Measurements from ENCODE around the gene PFKFB2.

PFKFB2 gene

GRCh38 chr1:207069858-207070506 is 16.9 kb downstream of the PFKFB2 start:
- DNase-seq, result no peak

GRCh38 chr1:207070811-207071210 is 17.7 kb downstream of the PFKFB2 start:
- DNase-seq, result no peak

DNA sequence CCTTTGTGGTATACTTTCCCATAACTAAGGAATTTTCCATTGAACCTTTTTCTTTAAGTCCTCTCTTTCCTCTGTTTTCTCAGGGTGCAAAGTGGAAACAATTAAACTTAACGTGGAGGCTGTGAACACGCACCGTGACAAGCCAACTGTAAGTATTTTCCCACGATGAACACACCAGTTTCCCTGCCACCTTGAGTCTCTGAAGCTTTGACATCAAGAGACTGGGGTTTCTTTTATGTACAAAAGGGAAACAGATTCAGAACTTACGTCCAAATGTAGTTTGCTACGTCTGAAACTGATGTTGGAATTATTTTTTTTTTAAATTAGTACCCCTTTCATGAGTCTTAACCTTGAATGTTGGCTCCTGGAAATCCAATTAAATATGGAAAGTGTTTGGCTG is 18.4 kb downstream of the PFKFB2 start:
- DNase-seq, result no peak

- no peak for DNase-seq
Observed at GRCh38 chr1:207072233-207072632, 19.2 kb downstream of the PFKFB2 start.

GRCh38 chr1:207073906-207074820 is 21.1 kb downstream of the PFKFB2 start:
- DNase-seq, result no peak

GRCh38 chr1:207076181-207076955 is 23.3 kb downstream of the PFKFB2 start:
- DNase-seq, result no peak

GRCh38 chr1:207077012-207077411 is 23.9 kb downstream of the PFKFB2 start:
- DNase-seq, result no peak

- DNase-seq, result peak; percentile 73
Observed at GRCh38 chr1:207077470-207078377, 24.6 kb downstream of the PFKFB2 start.

- no peak for DNase-seq
Observed at GRCh38 chr1:207078578-207079132, 25.6 kb downstream of the PFKFB2 start.

- DNase-seq, result no peak
Observed at GRCh38 chr1:207079706-207080241, 26.7 kb downstream of the PFKFB2 start.

GRCh38 chr1:207081088-207081487 is 28.0 kb downstream of the PFKFB2 start:
- no peak for DNase-seq

DNA sequence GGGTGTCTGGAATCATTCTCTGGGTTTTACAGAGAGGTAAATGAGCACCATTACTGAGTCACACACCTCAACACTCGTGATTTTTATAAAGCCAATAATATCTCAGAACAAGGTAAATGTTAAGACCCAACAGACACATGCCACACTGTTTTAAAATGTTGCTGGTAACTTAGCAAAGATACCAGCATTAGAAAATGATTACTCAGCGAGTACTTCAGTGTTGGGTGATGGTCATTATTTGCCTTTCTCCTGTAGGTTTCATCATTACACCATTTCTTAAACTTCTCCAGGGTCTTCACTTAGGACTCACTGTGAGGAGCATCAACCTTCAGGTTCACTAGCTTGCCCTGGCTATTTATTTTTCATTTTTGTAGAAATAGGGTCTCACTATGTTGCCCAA is 28.7 kb downstream of the PFKFB2 start:
- DNase-seq, result no peak

DNA sequence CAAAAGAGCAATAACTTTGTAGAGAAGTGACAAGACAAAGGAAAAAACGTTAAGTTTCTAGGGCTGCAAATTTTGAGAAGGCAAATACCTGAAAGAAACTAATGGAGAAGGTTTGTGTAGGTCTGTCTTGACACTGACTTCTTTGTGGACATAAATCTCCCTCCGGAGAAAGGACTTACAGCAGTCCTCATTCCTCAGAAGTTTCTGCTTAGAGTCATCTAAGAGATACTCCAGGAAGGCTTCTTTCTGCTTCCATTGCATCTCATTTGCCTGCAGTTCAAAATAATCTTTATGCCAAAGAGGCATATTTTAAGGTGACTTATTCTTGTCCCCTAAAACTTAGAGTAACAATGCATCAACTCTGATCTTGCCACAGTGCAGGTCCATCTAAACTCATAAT is 31.2 kb downstream of the PFKFB2 start:
- no peak for DNase-seq

- peak; percentile 60 for DNase-seq
Observed at GRCh38 chr1:207084701-207085180, 31.7 kb downstream of the PFKFB2 start.

DNA sequence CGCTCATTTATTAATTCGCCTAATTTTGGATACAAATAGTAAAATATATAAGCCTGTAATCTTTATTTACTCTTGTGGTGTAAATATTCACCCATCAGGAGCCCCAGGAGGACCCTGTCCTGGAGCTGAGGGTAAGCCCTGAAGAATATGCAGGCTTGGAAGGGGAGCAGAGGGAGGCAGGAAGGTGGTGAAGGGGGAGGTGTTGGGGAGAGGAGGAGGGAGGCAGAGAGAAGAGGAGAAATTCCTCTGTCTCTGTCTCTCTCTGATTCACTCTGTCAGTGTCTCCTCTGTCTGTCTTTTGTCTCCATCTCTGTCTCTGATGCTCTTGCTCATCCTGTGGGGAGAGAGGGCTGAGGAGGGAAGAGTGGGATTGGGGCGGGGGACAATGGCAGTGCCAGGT is 32.8 kb downstream of the PFKFB2 start:
- DNase-seq, result no peak

GRCh38 chr1:207088161-207088560 is 35.1 kb downstream of the PFKFB2 start:
- DNase-seq, result no peak

GRCh38 chr1:207088701-207089626 is 35.9 kb downstream of the PFKFB2 start, which contains the start of gene C4BPB:
Gene C4BPB, plus strand, starts transcription at chr1:207088860. Its CDS starts 672 bp downstream, at chr1:207089532.
- DNase-seq, result no peak

DNA sequence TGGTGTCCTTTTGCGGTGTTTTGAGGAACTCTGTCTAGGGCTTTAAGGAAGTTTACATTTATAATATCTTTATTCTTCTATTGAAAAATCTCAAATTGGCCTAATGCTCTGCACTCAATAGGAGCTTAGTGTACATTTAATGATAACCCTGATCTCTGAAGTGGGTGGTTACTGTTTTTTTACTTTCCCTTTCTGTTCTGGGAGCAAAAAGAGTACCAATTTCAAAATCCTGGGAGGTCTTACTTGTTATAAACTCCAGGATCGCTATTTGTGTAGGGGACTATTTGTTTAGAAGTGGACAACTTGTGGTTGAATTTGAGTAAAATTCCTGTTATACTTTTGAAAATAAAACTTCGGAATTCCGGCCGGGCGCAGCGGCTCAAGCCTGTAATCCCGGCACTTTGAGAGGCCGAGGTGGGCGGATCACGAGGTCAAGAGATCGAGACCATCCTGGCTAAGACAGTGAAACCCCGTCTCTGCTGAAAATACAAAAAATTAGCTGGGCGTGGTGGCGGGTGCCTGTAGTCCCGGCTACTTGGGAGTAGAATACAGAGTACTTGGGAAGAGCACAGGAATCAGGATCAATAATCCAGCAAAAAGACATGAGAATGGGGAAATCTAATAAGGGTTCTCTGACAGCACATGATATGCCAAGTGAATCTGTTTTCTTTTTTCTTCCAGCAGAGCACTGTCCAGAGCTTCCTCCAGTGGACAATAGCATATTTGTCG is 36.7 kb downstream of the PFKFB2 start:
- no peak for DNase-seq

DNA sequence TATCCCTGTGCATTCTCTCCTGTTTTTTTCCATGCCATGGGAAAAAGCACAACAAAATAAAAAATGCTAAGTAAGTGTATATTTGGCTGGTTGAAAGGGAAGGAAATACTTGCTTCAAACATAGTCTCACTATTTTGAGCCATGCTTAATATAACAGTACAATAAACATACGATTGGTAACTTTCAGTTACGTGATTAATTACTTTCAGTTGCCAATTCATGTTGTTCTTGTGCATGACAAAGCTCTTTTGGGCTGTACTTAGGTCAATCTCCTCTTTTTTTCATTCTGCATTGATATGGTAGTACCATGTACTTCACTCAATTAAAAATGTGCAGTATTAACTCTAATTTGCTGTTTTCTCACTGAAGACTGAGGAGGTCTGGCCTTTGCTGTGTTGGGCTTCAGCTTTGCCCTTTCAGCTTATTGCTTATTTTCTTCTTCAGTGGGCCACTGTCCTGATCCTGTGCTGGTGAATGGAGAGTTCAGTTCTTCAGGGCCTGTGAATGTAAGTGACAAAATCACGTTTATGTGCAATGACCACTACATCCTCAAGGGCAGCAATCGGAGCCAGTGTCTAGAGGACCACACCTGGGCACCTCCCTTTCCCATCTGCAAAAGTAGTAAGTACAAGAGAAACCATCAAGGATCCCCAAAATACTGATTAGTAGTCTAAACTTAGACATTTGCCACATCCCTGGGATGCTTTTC is 38.3 kb downstream of the PFKFB2 start:
- DNase-seq, result no peak
